ENCODE results near the gene TIMMDC1.

Gene TIMMDC1, protein sequence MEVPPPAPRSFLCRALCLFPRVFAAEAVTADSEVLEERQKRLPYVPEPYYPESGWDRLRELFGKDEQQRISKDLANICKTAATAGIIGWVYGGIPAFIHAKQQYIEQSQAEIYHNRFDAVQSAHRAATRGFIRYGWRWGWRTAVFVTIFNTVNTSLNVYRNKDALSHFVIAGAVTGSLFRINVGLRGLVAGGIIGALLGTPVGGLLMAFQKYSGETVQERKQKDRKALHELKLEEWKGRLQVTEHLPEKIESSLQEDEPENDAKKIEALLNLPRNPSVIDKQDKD

GRCh38 chr3:119498186-119499011 lies at the start of gene TIMMDC1:
TIMMDC1 (plus strand) TSS chr3:119498547; CDS start chr3:119498734, 187 bp downstream.
- peak; percentile 88 for DNase-seq

GRCh38 chr3:119453822-119454221 lies 44.5 kb upstream of the TIMMDC1 start:
- no peak for DNase-seq

GRCh38 chr3:119456469-119456868 lies 41.9 kb upstream of the TIMMDC1 start:
- no peak for DNase-seq

DNA sequence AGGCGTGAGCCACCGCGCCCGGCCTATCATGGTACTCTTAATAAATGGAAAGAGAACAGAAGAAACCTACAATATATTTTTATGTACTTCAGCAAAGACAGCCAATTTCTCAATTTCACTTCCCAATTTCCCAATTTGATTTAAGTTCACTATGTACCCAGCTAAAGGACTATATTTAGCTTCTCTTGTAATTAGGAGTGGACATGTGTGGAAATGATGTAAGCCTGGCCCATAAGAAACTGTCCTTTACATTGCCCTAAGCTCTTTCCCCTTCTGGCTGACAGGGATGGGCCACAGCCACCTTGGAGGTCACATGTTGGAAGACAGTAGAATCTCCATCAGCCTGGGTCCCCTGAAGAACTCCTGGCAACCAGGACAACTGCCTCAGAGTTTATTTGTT lies 41.1 kb upstream of the TIMMDC1 start:
- no peak for DNase-seq

DNA sequence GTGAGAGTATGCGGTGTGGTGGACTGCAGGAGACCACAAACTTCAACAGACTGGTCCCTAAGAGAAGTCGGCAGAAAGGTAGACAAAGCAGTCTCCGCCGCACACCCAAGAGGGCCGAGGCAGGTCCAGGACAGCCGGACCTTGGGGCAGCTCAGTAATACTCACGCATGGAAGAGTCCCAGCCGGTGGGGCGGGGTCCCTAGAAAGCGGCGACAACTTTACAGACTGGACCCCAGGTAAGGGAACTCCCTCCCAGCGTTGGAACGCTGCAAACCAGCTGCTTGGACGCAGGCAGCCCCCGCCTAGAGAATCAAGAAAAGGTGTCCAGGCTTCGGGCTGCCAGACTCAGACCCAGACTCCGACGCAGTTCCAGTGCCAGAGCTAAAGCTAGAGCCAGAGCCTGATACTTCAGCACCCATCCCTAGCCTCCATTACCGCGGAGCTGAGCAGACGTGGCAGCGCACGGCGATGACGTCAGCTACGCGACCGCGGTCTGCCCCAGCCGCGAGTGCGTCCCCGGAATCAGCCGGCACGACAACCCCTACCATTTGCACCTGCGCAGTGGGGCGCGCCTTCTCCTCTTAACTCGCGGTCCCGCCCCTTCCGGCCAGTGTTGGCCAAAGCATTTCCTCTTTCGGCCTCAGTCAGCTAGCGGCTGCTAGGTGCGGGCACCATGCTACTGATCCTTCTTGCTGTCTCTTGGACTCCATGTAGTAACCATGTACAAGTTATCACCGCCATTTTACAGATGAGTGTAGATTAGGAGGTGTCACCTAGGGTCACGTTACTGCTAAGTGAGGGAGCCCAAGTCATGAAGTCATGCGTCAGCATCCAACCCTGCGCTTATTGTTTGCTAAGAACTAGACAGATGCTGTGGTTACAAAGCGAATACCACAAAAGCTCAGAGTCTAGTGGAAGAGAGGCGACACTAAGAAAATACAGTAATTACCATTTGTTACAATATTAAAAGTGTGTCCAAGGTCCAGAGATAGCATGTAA lies 34.9 kb upstream of the TIMMDC1 start, which contains the start of gene TMEM39A:
TMEM39A (minus strand) TSS at position 445 of the 999 bp plus-strand sequence. CDS start 1,541 bp downstream, outside the sequence.
- peak; percentile 97 for DNase-seq

GRCh38 chr3:119468041-119468440 lies 30.3 kb upstream of the TIMMDC1 start:
- DNase-seq = peak; percentile 23

GRCh38 chr3:119469418-119470189 lies 28.7 kb upstream of the TIMMDC1 start:
- no peak for DNase-seq

GRCh38 chr3:119470866-119471265 lies 27.5 kb upstream of the TIMMDC1 start:
- no peak for DNase-seq

- no peak for DNase-seq
Observed at GRCh38 chr3:119481079-119481478, 17.3 kb upstream of the TIMMDC1 start.

GRCh38 chr3:119483101-119483500 lies 15.2 kb upstream of the TIMMDC1 start:
- no peak for DNase-seq

DNA sequence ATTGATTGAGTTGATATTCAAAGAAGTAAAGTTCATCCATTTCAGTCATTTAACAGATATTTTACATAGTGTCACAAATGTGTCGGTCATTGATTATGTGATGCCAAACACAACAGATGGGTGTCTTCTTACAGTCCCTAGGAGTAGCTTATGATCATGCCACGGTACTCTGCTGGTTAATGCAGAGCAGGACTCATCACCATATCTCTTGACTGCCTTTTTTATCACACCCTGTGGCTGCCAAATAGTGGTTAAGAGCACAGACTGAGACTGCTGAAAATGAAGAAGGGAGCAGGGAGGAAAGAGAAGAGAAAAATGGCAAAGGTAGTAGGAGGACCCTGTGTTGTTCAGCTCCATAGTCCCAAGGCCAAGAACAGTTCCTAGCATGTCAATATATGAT lies 12.8 kb upstream of the TIMMDC1 start:
- DNase-seq = no peak

DNA sequence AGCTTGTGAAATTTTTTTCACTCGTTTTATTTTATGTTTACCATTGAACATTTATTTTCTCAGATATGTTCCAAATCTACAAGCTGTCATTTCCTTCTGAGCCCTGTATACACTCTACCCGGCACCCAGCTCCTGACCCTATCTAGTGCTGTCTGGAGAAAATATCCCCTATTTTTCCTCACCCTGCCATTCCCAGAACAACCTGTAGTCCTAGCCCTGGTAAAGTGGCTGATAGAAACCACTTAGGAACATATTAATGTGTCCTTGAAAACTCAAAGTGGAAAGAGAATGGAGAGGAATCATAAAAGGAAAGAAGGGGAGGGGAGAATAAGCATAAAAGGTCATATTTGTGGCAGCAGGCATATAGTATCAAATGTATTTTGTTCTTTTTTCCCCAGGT lies 8.2 kb upstream of the TIMMDC1 start:
- DNase-seq = no peak

- DNase-seq = no peak
Observed at GRCh38 chr3:119492128-119492527, 6.2 kb upstream of the TIMMDC1 start.

DNA sequence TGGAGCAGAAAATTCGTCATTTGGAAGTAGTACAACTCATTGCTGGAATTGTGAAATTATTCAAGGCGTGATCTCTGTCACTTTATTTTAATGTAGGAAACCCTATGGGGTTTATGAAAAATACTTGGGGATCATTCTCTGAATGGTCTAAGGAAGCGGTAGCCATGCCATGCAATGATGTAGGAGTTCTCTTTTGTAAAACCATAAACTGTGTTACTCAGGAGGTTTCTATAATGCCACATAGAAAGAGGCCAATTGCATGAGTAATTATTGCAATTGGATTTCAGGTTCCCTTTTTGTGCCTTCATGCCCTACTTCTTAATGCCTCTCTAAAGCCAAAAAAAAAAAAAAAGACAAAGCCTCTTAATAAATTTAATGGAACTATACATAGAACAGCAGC lies 5.5 kb upstream of the TIMMDC1 start:
- no peak for DNase-seq

GRCh38 chr3:119494597-119494996 lies 3.8 kb upstream of the TIMMDC1 start:
- DNase-seq = no peak

DNA sequence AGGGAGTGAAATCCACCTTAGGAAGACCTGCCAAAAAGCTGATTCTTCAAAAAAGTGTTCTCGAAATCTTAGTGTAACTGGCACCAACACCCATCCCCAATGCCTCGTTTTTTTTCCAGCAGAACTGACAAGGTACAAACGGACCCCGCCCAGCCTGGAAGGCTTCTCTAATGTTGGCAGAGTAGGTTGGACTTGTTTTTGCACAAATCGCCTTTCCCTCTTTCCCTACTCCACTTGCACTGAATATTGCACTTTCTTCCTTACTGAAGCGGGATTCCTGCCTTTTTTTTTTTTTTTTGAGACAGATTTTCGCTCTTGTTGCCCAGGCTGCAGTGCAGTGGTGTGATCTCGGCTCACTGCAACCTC lies 544 bp upstream of the TIMMDC1 start:
- DNase-seq = no peak

- DNase-seq = no peak
Observed at GRCh38 chr3:119500265-119500664, 1.9 kb downstream of the TIMMDC1 start.

DNA sequence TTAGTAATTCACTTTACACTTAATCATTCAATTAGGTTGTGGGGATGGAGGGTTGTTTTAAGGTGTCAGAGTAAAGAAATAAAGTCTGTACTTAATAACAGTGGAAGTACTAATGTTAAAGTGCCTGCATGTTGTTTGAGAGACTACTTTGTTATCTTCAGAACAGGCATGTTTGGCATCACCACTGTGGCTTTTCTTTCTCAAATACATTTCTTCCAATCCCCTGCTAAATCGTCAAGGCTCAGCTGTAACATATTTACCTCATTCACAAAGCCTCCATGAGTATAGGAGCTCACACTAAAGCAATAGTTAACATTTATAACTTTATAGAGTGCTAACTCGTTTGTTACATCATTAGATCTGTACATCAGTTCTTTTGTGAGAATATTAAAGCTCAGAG lies 2.6 kb downstream of the TIMMDC1 start:
- DNase-seq = no peak

GRCh38 chr3:119506631-119507030 lies 8.3 kb downstream of the TIMMDC1 start:
- DNase-seq = no peak

DNA sequence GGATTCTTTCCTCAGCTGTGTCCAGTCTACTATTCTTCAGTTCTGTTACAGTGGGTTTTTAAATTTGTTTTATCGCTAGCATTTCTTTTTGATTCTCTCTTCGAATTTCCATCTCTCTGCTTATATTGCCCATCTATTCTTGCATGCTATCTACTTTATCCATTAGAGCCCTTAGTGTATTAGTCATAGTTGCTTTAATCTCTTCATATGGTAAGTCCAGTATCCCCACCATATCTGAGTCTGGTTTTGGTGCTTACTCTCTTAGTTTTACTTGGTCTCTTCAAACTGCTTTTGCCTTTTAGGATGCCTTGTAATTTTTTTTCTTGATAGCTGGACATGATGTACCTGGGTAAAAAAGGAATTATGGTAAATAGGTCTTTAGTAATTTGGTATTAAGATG lies 9.1 kb downstream of the TIMMDC1 start:
- no peak for DNase-seq

- peak; percentile 86 for DNase-seq
Observed at GRCh38 chr3:119508172-119508845, 10.0 kb downstream of the TIMMDC1 start.

GRCh38 chr3:119510690-119511089 lies 12.3 kb downstream of the TIMMDC1 start:
- DNase-seq = no peak

Measured in GF-D8 (cell line).